Type B pancreatic cell (in vitro differentiated cells): ENCODE results near the gene S100A16. TPM values are rescaled to one million over a fixed set of nuclear protein-coding genes. Genes with fewer than 3 reads are reported as not detected.

Source experiments
- DNase-seq: peaks from one replicate; pipeline ENCODE4 v3.0.0; 2021; ENCODE audit warnings: mixed read lengths; ENCODE audit not compliant: unreplicated experiment; ENCODE audit errors: extremely low spot score
- H3K27ac Mint-ChIP-seq: 2 replicates; pipeline ENCODE4 v1.8.0; 2021; ENCODE audit warnings: mild to moderate bottlenecking, mixed read lengths
- H3K27me3 Mint-ChIP-seq: 2 replicates; pipeline ENCODE4 v1.8.0; 2021; ENCODE audit warnings: mixed read lengths
- H3K36me3 Mint-ChIP-seq: 2 replicates; pipeline ENCODE4 v1.8.0; 2021; ENCODE audit warnings: mixed read lengths
- H3K4me1 Mint-ChIP-seq: one replicate; pipeline ENCODE4 v1.8.0; 2021; ENCODE audit warnings: mixed read lengths; ENCODE audit not compliant: unreplicated experiment
- H3K4me3 Mint-ChIP-seq: 2 replicates; pipeline ENCODE4 v1.8.0; 2021; ENCODE audit warnings: mild to moderate bottlenecking, mixed read lengths
- H3K9me3 Mint-ChIP-seq: 2 replicates; pipeline ENCODE4 v1.8.0; 2021; ENCODE audit warnings: mixed read lengths
- total RNA-seq: library from RNA; stranded (reverse); gene quantifications from 2 replicates; pipeline ENCODE4 v1.2.1, GENCODE V29; 2021; ENCODE audit warnings: low replicate concordance
- TF ChIP-seq, protein P1 (sequence below): fragments of 200-600 bp; sonication (generic); conservative IDR thresholded peaks from 2 replicates; pipeline ENCODE4 v1.5.0; 2021; ENCODE audit warnings: antibody characterized with exemption, mild to moderate bottlenecking

S100A16 gene
- total RNA-seq, 1 donor from 2014 or later, result 173 TPM

DNA sequence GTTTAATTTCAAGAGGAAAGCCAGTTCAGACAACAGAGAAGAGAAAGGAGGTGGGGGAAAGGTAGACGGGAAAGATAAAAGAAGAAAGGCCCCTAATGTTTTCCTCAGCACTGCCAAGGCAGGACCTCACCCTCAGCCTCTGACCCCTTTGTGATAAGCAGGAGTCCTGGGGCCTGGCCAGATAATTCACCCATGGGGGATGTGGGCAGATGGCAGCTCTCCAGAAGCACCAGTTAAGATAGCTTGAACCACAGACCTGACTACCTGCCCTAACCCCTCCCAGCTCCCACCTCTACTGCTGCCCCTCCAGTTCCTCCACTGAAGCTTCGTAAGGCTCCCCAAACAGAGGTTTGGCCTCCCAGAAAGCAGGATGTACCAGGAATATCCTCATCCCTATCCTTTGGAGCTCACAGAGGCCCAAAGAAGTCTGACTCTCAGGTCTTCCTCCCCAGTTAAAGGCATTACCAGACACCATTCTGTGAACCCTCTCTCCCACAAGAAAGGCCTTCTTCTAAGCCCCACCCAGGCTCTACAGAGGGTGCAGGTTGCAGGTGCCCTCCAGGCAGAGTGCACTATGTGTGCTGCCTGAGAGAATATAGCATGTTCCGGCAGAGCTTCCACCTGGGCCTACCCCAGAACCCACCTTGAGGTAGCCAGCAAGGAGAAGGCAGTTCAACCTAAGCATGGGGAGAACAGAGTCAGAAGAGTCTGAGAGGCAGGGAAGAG, 36.4 kb upstream of the S100A16 start:
- DNase-seq, result no peak
- H3K4me1 Mint-ChIP-seq, result peaks cover 4% of the 10 kb centered on the region
- peaks cover 19% of the 10 kb centered on the region for H3K36me3 Mint-ChIP-seq
- H3K27me3 Mint-ChIP-seq, result no peaks in the 10 kb centered on the region
- TF ChIP-seq, protein P1, sequence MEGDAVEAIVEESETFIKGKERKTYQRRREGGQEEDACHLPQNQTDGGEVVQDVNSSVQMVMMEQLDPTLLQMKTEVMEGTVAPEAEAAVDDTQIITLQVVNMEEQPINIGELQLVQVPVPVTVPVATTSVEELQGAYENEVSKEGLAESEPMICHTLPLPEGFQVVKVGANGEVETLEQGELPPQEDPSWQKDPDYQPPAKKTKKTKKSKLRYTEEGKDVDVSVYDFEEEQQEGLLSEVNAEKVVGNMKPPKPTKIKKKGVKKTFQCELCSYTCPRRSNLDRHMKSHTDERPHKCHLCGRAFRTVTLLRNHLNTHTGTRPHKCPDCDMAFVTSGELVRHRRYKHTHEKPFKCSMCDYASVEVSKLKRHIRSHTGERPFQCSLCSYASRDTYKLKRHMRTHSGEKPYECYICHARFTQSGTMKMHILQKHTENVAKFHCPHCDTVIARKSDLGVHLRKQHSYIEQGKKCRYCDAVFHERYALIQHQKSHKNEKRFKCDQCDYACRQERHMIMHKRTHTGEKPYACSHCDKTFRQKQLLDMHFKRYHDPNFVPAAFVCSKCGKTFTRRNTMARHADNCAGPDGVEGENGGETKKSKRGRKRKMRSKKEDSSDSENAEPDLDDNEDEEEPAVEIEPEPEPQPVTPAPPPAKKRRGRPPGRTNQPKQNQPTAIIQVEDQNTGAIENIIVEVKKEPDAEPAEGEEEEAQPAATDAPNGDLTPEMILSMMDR, result no peak
- H3K4me3 Mint-ChIP-seq, result no peak overlapping the region
- no peak overlapping the region for H3K27ac Mint-ChIP-seq
- peaks cover 4% of the 10 kb centered on the region for H3K9me3 Mint-ChIP-seq

DNA sequence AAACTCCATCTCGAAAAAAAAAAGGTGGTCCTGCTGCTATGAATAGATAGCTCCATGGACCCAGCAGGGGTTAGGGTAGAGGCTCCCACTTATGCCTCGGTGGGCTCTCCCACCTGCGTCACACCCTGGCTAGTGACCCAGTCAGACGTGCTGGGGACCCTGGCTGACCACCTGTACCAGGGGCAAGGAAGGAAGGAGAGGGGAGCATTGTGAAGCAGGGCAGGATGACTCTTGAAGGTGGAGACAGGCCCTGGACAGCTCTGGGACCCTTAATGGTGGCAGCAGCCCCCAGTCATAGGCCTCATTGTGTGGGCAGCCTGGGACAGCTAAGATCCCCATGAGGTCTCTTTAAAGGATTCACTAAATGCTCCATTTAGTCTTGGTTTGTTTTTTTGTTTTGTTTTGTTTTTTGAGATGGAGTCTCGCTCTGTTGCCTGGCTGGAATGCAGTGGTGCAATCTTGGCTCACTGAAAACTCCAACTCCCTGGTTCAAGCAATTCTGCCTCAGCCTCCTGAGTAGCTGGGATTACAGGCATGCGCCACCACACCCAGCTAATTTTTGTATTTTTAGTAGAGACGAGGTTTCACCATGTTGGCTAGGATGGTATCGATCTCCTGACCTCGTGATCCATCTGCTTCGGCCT, 35.2 kb upstream of the S100A16 start:
- H3K27ac Mint-ChIP-seq, result no peak overlapping the region
- no peak overlapping the region for H3K4me3 Mint-ChIP-seq
- peaks cover 29% of the 10 kb centered on the region for H3K36me3 Mint-ChIP-seq
- no peaks in the 10 kb centered on the region for H3K9me3 Mint-ChIP-seq
- no peaks in the 10 kb centered on the region for H3K27me3 Mint-ChIP-seq
- no peak for DNase-seq
- TF ChIP-seq, protein P1, result no peak
- H3K4me1 Mint-ChIP-seq, result no peaks in the 10 kb centered on the region

DNA sequence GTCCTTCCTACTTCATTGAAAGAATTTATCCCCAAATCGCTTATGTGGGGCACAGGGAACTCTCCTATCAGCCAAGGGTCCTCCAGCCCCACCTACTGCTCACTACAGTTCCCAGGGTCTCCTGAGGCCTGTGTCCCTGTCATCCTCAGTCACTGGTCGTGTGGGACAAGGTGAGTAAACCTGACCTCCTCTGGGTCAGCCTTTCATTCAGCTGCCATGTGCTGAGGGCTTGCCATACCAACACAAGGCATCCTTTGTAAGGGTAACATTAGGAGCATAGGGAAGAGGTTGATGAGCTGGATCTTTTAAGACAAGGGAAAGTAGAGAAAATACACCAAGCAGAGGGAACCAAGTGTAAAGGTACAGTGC, 34.4 kb upstream of the S100A16 start:
- H3K4me1 Mint-ChIP-seq, result no peaks in the 10 kb centered on the region
- no peaks in the 10 kb centered on the region for H3K27me3 Mint-ChIP-seq
- no peaks in the 10 kb centered on the region for H3K9me3 Mint-ChIP-seq
- peak overlapping the region; percentile 52 for H3K27ac Mint-ChIP-seq
- H3K4me3 Mint-ChIP-seq, result peak overlapping the region; percentile 23
- TF ChIP-seq, protein P1, result no peak
- H3K36me3 Mint-ChIP-seq, result peaks cover 32% of the 10 kb centered on the region
- no peak for DNase-seq

DNA sequence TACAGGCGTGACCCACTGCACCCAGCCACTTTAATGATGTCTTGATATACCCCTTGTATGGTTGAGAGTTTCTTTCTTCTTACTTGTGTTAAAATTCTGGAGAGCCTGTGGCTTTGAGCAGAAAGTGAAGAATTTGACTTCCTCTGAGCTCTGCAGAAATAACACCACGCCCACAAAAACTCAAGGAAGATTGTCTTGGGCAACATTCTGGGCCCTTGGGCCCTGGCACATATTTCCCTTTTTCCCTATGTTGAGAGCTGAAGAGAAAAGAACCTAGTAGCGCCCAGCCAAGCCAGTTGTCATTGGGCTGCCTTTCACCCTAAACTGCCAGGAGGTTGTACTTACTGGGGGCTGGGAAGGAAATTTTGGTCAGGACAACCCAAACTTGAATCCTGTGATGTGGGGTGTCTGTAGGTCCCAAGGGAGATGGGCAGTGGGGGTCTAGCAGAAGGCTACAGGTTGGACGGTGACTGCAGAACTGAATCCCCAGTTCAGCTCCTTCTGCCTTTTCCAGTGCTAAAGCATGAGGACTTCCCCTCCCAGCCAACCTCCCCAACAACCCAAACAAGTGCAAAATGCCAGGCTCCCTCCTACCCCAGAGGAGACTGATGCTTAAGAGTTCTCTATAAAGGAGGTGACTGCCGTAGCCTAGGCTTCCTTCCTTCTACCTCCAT, 33.9 kb upstream of the S100A16 start:
- H3K36me3 Mint-ChIP-seq, result peaks cover 36% of the 10 kb centered on the region
- H3K9me3 Mint-ChIP-seq, result no peaks in the 10 kb centered on the region
- H3K4me1 Mint-ChIP-seq, result no peaks in the 10 kb centered on the region
- no peak overlapping the region for H3K27ac Mint-ChIP-seq
- DNase-seq, result no peak
- TF ChIP-seq, protein P1, result no peak
- H3K4me3 Mint-ChIP-seq, result no peak overlapping the region
- H3K27me3 Mint-ChIP-seq, result no peaks in the 10 kb centered on the region

DNA sequence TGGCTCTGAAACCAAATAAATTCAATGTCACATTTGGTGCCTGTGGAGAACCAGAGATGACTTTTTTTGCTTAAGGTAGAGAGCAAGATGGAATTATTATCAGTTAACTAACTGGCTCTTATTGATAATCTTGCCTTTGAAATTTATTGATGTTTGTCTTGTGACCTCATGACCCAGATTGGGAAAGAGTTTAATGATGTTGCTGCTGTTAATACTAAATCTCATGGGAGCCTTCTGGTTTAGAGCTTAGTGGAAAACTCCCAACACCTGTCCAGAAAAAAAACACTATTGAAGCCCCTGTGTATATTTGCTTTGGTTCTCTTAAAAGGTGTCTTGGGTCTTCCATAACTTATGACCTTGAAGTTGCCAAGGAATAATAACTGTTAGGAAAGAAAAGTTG, 30.9 kb upstream of the S100A16 start:
- Mint-ChIP-seq H3K27me3 (no peaks in the 10 kb centered on the region), H3K4me3 (no peak overlapping the region), H3K36me3 (peaks cover 44% of the 10 kb centered on the region), H3K9me3 (no peaks in the 10 kb centered on the region), H3K4me1 (no peaks in the 10 kb centered on the region), H3K27ac (no peak overlapping the region)
- DNase-seq, result no peak
- TF ChIP-seq, protein P1, result no peak
